NCI-H187 (cell line): Measurements from ENCODE around the gene HVCN1.
"Not testable (repeated sequence)": the region's sequence is repeated elsewhere in the genome, so short reads cannot be mapped to it uniquely, and the experiment has no call there.

Experiments used
- DNase-seq, 2 experiments: peaks; one replicate each; lab custom pipeline; 2025; lab: John Stamatoyannopoulos, UW

The HVCN1 gene

DNA sequence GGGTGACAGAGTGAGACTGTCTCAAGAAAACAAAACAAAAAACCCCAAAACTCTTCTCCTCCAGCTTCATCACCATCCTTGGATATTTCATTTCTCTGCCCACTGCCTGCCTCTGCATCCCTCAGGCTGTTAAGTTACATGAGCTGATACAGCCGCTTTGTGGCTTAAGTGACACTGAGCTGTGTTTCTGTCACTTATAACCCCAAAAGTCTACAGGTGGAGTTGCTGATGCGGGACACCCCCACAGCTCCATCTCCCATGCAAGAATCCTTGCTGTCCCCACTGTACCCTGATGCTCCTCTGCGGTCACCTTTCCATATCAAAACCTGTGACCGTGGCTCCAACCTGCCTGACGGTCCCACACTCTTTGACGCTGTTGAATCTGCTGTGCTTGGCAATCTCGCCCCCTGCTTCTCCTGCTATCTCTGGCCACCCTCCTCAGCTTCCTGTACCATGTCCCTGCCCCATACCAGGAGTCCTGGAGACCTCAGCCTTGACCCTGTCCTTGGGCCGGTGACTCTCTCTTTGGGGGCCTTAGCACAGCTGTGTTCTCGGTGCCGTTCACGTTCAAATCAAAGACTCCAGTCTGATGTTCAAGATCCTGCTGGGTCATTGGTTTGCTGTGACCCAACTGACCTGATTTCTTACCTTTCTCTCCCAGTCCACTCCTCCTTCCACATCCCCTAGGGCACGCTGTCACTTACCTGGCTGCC, 20.3 kb downstream of the HVCN1 start:
- no peak for DNase-seq

DNA sequence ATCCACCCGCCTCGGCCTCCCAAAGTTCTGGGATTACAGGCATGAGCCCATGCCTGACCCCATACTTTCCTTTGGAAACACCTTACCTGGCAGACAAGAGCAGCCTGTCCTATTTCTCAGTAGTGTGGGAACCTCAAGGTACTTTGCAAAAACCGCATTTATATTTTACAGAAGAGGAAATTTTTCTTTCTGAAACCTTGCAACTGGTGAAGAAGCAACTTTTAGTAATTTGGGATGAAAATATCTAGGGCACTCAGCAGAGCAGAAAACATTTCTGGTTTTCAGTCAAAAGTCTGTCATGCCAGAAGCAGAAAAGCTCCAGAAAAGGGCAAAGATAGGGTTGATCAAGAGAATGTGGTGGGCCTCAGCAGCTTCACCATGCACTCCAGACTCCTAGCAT, 21.2 kb downstream of the HVCN1 start:
- DNase-seq = no peak

DNA sequence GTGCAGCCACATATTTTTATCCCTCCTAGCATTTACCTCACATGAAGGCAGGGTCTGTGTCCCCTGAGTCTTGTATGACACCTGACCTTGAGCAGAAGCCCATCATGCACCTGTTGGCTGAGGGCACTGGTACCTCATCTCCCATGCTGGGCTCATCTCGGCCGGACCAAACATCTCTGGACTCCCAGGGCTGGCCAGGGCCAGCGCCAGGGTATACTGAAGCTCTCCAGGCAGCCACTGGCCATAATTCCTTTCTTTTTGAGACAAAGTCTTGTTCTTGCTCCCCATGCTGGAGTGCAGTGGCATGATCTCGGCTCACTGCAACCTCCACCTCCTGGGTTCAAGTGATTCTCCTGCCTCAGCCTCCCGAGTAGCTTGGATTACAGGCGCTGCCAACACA, 22.0 kb downstream of the HVCN1 start:
- no peak for DNase-seq

DNA sequence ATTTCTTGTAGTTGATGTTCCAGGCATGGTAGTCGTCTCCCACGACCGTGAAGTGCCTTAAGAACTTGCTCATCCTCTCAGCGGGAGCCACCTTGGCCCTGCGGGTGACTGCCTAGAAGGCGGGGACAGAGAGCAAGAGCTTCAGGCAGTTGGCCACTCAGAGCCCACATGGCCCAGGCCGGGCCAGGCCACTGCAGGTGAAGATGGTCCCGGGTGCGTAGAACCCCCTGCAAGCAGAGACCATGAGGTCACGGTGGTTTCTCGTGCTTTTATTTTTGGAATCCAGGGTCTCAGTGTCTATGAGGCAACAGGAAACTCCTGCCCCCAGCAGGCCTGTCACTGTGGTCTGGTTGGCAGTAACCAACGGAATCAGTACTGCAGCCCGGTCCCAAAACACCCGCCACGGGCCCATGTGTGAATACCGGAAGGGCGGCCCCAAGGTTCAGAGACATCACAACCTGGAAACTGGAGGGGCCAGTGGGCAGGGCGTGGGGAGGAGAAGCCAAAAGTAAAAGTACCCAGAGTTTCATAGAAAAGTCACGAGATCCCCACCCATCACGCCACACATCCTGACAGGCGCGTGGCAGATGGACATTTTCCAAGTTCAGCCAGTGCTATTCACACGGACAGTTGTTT, 27.5 kb downstream of the HVCN1 start:
- DNase-seq = no peak

DNA sequence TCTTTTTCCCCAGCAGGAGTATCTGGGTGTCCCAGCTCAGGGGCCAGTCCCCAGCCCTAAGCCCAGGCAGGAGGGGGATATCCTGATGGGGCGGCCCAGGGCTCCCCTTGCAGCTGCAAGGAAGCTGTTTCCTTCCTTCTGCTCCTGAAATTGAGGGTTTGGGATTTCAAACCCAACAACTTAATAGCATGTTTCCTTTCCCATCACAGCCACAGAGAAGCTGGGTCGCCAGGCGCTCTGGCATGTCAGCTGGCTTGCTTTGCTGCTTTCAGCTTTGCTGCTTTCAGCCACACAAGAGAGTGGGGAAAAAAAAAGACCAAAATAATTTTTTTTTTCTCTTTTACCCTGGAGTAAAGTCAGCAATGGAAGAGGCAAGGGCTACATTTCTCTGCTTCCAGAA, 30.0 kb downstream of the HVCN1 start:
- no peak for DNase-seq

DNA sequence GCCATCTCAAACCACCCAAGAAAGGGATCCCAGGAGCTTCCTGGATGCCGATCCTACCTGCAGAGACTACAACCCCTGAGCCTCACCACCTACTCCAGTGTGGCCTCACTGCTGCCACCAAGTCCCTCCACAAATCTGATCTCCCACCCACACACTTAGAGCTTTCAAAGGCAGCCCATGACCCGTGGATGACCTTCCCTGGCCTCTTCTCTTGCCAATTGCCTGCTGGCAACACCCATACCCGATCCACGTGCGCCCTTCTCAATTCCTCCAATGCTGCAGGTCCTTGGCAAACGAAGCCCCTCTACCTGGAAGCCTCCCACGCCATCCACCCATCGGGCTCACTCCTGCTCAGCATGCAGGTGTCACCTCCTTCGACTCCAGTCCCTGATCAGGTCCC, 30.7 kb downstream of the HVCN1 start:
- DNase-seq = no peak

DNA sequence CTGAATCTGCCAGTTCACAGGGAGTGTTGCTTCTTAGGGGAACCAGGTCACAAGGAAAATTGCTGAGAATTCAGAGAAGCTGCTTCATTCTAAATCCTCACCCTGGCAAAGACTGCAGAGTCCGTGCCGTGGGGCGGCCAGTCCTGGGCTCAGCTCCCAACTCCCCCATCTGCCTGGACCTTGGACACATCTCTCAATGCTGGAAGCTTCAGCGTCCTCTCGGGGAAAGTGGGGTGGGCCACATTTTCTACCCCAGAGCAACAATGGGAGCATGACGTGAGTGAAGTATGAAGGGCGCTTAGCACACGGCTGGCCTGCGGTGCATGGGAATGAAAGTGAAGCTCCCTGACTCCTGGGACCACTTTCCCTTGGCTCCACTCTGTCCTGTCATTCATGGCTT, 31.2 kb downstream of the HVCN1 start:
- no peak for DNase-seq

DNA sequence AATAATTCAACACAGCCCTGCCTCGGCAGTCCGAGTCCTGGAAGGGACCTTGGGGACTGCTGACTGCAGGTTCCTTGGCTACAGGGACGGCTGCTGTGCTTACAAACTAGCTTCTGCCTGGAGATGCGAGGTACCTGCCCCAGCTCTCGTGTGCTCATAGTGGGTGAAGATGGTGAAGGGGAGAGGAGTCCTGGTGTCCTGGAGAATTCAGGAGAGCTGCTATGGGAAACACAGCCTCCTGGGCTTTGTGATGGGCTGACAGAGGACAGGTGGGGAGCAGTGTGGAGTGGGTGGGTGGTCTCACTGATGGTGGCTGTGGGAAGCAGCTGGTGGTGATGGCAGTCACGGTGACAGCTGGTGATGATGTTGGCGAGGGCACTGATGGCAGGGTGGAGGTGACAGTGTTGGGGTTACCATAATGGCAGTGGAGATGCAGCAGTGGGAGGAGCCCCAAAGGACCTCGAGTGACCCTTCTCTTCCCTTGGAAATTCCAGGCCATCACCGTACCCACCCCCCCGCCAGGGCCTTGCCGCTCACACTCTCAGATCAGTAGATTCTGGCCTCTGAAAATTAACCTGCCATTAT, 32.8 kb downstream of the HVCN1 start:
- no peak for DNase-seq

DNA sequence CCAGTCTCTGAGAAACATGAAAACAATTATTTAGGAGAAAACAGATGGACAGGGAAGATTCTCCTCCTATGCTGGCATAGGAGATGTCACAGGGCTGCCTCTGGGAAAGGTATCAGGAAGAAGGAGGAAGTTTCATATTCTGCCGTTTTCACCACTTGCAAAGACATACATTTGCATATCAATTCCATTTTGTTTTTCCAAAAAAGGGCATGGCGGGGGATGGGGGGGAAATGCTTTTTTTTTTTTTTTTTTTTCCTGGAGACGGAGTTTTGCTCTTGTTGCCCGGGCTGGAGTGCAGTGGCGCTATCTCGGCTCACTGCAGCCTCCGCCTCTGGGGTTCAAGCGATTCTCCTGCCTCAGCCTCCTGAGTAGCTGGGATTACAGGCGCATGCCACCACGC, 34.7 kb downstream of the HVCN1 start:
- not testable (repeated sequence) for DNase-seq

DNA sequence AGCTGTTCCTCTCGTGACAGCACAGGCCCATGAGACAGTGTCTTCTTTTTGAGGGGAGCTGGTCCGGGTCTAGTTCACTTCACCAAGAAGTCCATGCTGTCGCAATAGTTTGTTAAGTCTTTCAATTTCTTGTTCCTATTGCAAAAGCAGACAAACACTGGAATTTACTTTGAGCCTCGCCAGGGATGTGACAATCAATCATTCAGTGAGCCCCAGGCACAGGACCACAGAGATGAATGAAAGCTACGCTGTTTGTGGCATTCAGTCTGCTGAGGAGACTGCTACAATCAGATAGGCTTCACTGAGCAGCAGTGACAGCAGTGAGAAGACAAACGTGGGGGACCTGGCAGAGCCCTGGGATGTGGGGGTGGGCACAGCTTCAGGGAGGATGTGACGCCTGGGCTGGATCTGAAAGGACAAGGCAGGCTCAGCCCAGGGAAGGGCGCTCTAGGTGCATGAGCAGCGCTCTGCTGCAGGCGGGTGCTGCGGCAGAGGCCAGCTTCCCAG, 39.5 kb downstream of the HVCN1 start:
- no peak for DNase-seq

DNA sequence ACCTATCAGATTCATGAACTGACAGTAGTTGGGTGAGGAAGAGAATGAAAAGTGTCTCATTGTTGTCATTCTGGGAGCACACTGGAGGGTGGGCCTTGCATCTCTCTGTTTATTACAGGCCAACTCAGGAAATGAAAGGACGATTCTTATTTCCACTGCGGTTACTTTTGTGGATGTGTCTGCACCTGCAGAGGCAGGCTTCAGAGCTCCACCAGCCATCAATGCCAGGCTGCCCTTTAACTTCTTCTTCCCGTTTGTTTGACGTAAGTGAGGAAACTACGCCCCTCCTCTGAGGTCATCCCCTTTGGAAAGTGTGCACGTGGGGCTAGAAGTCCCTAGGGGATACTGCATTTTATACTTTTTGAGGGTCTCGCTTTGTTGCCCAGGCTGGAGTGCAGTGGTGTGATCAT, 41.3 kb downstream of the HVCN1 start:
- no peak for DNase-seq

DNA sequence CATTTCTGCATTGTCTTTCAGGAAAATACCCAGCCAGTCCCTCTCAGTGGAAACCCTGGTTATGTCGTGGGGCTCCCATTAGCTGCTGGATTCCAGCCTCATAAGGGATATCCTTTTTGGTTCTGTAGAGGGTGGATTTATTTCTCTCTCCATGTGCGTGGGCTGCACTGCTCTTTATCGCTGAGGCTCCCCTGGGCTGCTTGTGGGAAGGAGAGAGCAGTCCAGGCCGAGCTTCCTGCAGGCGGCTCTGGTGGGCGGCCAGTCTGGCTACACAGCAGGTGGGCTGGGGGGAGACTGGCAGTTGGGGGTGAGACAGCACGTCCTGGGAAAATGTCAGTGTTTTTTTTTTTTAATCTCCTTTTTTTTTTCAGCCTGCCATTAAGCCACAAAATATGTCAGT, 47.4 kb downstream of the HVCN1 start:
- no peak for DNase-seq

DNA sequence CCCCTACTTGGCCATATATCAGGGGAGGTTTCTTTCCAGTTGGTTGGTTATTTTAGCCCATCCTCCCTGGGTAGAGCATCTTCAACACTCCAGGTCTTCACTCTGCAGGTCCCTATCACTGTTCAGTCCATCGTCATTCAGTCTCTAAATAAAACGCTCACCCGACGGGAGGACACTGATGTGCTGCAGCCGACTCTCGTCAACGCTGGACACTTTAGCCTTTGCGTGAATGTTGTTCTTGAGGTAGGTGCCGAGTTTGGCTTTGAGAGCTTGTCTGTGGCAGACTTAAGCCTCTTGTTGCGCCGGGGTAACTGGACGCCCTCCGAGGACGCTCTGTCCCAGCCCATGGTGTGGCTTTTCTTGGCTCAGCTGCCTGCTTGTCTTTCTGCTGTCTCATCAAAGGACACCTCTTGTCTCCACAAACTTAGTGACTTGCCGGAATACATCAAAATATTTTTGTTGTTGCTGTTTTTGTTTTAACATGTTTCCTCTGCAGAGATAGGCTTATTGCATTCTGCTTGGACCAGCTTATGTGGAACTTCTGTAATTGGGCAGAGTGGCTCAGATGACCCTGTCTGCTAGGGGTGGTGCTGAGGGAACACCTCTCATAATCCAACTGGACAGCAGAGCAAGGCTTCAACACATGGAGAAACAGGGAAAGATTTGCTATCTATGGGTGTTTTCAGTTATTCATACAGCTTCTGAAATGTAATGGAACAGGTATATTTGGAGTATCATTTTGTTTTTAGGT, 48.5 kb downstream of the HVCN1 start:
- DNase-seq = no peak

DNA sequence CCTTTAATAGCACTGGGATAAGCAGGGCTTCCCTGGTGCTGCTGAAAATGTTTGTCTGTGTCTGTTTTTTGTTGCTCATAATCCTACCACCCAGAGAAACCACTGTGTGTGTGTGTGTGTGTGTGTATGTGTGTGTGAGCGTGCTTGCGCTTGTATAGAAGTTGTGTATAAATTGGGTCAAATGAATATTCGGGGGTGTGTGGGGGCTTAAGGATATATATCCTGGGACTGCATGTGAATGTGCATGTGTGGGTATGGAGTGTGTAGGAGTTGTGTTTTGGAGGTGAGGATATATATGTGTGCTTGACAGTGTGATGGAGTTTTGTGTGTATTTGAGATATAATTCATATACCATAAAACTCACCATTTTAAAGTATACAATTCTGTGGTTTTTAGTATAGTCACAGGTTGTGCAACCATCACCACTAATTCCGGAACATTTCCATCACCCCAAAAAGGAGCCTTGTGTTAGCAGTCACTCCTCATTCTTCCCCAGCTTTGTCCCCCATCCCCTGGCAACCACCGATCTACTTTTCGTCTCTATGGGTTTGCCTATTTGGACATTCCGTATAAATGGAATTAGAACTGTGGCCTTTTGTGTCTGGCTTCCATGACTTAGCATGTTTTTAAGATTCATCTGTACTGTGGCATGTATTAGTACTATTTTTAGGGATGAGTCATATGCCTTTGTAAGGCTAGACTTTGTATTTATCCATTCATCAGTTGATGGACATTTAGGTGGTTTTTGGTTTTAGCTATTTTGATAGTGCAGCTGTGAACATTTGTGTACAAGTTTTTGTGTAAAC, 49.4 kb downstream of the HVCN1 start:
- no peak for DNase-seq

DNA sequence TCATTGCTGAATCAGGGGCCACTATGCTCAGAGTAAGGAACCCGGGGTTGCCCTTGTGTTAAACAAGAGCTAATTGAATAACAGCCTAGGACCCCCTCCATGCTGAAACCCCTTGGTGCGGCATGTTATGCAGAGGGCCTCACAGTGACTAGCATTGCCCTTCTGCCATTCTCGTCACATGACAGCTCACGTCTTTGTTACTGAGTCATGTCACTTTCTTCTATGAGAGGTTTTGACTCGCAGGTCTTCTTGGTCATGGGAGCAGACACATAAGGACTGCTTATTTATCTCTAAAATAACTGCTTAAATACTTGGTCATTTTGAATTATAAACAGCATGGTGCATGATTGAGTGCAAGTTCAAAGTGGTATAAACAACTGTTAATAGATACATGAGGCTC, 50.1 kb downstream of the HVCN1 start:
- DNase-seq = no peak

DNA sequence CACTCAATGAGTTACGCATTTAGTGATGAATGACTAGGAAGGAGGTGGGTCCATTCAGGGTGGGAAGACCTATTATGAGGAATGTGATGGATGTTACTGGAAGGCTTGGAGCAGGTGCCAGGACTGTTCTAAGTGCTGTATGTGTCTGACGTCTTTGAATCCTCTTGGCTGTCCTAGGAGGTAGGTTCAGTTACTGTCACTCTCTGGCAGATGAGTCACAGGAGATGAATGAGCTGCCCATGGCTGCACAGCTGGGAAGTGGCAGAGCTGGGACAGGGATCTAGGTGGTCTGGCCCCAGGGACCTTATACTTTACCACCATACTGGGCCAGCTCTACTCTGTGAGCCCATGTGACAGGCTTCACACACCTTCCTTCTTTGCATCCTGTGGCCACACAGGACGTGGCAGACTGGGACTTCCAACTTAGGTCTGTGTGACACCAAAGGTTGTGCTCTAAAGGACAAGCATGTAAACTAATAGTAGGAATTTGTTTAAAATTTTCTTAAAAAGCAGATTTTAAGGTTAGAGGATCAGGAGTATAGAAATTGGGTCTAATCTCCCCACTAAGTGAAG, 51.0 kb downstream of the HVCN1 start:
- no peak for DNase-seq

DNA sequence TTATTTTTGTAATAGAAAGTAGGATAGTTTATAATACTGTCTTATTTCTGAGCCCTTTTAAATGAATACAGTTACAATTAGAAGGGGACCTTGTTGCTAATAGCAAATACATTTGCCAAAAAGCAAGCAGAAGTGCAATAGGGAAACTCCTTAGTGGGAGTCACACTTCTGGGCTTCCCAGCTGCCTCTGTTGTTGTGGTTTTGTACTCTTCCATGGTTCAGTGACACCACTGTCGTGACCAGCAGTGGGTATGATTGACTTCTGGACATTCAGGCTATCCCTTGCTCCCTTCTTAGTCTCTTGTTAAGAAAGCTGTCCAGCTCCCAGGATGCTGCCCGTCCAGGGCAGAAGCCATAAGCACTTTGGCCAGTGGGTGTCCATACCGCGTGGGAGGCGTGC, 52.4 kb downstream of the HVCN1 start:
- no peak for DNase-seq

DNA sequence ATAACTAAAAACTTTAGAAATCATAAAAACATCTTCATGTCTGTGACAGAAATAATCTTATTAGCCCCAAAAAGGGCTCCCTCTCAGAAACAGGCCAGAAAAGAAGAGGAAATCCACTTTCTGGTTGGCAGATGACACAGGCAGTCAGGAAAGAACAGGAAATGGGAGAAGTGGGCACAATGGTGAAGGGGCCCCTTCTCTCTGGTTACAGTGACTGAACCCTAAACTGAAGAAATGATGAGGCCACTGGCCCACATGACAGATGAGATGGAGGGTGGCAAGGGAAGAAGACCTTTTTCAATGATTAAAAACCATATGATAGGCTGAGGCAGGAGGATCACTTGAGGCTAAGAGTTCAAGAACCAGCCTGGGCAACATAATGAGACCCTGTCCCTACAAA, 53.9 kb downstream of the HVCN1 start:
- DNase-seq = no peak

DNA sequence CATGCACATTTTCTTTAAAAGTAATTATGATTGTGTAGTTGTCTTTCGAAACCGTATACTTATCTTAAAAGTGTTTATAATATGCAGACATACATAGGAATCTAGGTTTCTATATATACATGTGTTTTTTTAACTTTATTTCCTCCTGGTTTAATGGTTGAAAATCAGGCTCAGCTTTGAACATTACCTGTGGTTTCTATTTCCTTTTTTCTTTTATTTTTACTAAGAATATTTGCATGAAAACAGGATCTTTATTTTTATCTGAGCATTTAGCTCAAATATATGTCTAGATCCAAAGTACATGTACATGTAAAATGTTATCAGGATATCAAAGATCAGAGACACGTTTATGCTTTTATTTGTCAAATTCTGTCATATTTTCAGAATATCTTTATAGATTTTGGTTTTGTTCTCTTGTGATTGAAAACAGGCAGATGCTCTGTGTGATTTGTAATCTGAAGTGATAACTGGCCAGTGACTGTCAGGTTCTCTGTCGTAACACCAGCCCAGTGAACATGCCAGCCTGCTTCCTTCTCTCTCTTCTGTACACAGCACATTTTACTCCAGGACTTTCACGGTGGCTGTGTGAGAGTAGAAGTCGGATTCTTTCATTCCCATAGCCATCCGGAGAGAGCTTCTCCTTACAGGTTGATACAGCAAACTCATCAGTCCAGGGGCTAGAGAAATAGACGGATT, 61.3 kb downstream of the HVCN1 start:
- no peak for DNase-seq

DNA sequence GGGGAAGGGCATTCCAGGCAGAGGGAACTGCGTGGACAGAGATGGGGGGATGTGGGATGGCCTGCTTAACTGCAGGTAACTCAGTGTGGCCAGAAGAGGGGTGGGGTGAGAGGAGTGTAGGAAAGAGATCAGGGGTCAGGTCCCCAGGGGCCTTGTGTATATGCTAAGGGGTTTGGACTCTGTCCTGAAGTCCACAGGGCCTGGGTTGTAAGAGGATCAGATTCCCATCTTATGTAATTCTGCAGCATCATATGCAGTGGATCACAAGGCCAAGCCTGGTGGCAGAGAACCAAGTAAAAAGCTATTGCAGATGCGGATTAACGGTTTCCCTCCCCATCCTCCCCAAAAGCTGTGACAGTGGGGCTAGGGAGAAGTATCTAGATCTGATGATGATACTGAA, 66.3 kb downstream of the HVCN1 start:
- no peak for DNase-seq

DNA sequence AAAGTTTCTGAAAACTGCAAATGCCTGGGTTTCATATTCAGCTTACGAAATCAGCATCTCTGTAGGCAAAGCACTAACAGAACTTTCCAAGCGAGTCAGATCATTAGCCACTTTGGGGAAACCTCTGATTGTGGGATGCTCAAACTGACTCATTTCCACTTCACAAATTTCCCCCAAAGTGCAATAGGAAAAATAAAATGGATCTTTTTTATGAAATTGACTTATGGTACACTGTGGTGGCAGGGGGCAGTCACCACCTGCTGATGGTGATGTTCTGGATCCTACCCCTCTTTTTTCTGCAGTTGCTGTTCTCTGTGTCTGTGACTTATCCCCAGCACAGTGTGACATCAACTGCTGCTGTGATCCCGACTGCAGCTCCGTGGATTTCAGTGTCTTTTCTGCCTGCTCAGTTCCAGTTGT, 69.4 kb downstream of the HVCN1 start:
- DNase-seq = no peak
